Measurements from ENCODE around the gene ALX1.

DNA sequence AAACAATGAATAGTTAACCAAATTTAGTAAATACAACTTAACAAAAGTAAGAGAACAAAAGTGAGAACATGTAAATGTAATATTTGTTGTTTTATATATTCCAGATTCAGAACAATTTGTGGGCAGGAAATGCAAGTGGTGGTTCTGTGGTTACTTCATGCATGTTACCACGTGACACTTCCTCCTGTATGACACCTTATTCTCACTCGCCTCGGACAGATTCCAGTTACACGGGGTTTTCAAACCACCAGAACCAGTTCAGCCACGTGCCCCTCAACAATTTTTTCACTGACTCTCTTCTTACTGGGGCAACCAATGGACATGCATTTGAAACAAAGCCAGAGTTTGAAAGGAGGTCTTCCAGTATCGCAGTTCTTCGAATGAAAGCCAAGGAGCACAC, 21.0 kb downstream of the ALX1 start:
- TF ChIP-seq, protein P1, sequence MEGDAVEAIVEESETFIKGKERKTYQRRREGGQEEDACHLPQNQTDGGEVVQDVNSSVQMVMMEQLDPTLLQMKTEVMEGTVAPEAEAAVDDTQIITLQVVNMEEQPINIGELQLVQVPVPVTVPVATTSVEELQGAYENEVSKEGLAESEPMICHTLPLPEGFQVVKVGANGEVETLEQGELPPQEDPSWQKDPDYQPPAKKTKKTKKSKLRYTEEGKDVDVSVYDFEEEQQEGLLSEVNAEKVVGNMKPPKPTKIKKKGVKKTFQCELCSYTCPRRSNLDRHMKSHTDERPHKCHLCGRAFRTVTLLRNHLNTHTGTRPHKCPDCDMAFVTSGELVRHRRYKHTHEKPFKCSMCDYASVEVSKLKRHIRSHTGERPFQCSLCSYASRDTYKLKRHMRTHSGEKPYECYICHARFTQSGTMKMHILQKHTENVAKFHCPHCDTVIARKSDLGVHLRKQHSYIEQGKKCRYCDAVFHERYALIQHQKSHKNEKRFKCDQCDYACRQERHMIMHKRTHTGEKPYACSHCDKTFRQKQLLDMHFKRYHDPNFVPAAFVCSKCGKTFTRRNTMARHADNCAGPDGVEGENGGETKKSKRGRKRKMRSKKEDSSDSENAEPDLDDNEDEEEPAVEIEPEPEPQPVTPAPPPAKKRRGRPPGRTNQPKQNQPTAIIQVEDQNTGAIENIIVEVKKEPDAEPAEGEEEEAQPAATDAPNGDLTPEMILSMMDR (IDR thresholded peaks at IDR 0.05): no peak
- no peak for TF ChIP-seq POLR2AphosphoS5 (IDR thresholded peaks at IDR 0.05)
